ENCODE results near the gene PCDH15. TPM values are rescaled to one million over a fixed set of nuclear protein-coding genes. Genes with fewer than 3 reads are reported as not detected.

PCDH15 gene
- polyA plus RNA-seq, 1 of the 3 experiments (the other 2 are of a cell fraction) = 0.03 TPM

DNA sequence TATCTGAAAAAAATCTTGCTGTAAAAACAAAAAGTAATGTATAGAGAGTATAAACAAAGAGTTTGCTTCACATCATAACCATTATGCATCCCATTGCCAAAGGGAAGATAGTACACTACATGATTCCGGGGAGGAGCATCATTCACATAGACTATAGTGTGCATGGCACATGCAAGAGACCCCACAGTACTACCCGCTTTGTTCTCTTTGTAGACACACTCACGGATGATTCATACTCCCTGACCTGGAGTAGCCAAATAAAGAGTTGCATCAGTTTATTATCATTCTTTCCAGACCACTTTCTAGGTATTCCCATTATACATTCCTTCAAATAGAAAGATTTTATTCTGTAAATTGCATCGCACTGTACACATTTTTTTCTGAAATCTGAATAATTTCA is 356.9 kb downstream of the PCDH15 start:
- no peaks in the 10 kb centered on the region for H3F3A ChIP-seq (replicated peaks; ENCODE audit: insufficient read depth)
- H3K36me3 ChIP-seq (replicated peaks in 1 of 2; ENCODE audit: control insufficient read depth in 1 of 2, insufficient read depth in 2 of 2, low read length in 1 of 2) = no peaks in the 10 kb centered on the region
- no peaks in the 10 kb centered on the region for H3K9me3 ChIP-seq
- TF ChIP-seq RCOR1 (IDR thresholded peaks at IDR 0.05; ENCODE audit: low read length) (no peak), FOSL2 (IDR thresholded peaks at IDR 0.05; ENCODE audit: borderline replicate concordance, low read depth) (no peak)
- no peak for DNase-seq
- H3K4me2 ChIP-seq = no peak overlapping the region
- H3K9me2 ChIP-seq = no peaks in the 10 kb centered on the region
- no peaks in the 10 kb centered on the region for H4K20me1 ChIP-seq (ENCODE audit: insufficient read depth)
- no peaks in the 10 kb centered on the region for H3K79me2 ChIP-seq (ENCODE audit: insufficient read depth)
- POLR2A ChIA-PET = no interaction called here
- no peaks in the 10 kb centered on the region for H3K4me1 ChIP-seq (ENCODE audit: control insufficient read depth in 1 of 2, insufficient read depth in 2 of 2, low read depth in 1 of 2, low read length in 1 of 2)
- WGBS (ENCODE audit: low lambda C conversion rate) = 50% methylated on average over 4 of the region's 4 CpGs
- H2AFZ ChIP-seq (ENCODE audit: low read depth) = no peak overlapping the region
- H3K27me3 ChIP-seq (ENCODE audit: insufficient read depth) = no peaks in the 10 kb centered on the region
- CTCF ChIA-PET = no interaction called here
- no peak overlapping the region for H3K4me3 ChIP-seq (ENCODE audit: low read depth in 2 of 2, low read length in 1 of 2)
- no peak overlapping the region for H3K27ac ChIP-seq (ENCODE audit: low read depth in 2 of 2, low read length in 1 of 2)
- no peak overlapping the region for H3K9ac ChIP-seq

DNA sequence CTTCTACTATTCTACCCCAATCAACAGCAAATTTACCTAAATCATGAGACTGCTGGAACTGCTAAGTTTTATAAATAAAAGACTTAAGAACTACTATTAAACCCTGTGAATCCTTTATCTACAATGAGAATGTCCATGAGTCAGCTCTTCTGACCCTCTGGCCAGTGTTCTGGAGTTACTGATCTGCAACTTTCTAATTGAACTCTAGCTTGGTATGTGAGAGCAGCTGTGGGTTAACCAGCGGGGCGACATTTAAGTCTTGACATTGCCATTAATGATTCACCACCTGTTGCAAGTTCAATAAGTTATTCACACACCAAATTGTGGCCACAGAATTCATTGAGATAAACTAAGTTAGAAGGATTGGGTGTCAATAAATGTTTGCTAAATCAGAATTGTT is 359.8 kb downstream of the PCDH15 start:
- Histone ChIP-seq H3K4me2 (no peak overlapping the region), H3K9me2 (no peaks in the 10 kb centered on the region), H4K20me1 (ENCODE audit: insufficient read depth) (no peaks in the 10 kb centered on the region), H3K79me2 (ENCODE audit: insufficient read depth) (no peaks in the 10 kb centered on the region), H3K9ac (no peak overlapping the region), H3K4me1 (ENCODE audit: control insufficient read depth in 1 of 2, insufficient read depth in 2 of 2, low read depth in 1 of 2, low read length in 1 of 2) (no peaks in the 10 kb centered on the region), H3K36me3 (replicated peaks in 1 of 2; ENCODE audit: control insufficient read depth in 1 of 2, insufficient read depth in 2 of 2, low read length in 1 of 2) (no peaks in the 10 kb centered on the region), H3K27ac (ENCODE audit: low read depth in 2 of 2, low read length in 1 of 2) (no peak overlapping the region), H3F3A (replicated peaks; ENCODE audit: insufficient read depth) (no peaks in the 10 kb centered on the region), H3K4me3 (ENCODE audit: low read depth in 2 of 2, low read length in 1 of 2) (no peak overlapping the region), H3K9me3 (no peaks in the 10 kb centered on the region), H3K27me3 (ENCODE audit: insufficient read depth) (no peaks in the 10 kb centered on the region), H2AFZ (ENCODE audit: low read depth) (no peak overlapping the region)
- ChIA-PET POLR2A (no interaction called here), CTCF (no interaction called here)
- WGBS (ENCODE audit: low lambda C conversion rate) = 79% methylated on average over 2 of the region's 2 CpGs
- DNase-seq = no peak
- TF ChIP-seq, protein P1, sequence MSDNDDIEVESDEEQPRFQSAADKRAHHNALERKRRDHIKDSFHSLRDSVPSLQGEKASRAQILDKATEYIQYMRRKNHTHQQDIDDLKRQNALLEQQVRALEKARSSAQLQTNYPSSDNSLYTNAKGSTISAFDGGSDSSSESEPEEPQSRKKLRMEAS (IDR thresholded peaks at IDR 0.05; ENCODE audit: low read depth) = no peak
- TF ChIP-seq EP300 (IDR thresholded peaks at IDR 0.05; ENCODE audit: borderline replicate concordance in 1 of 2, low read depth in 1 of 2, low read length in 1 of 2) (no peak), MEF2A (IDR thresholded peaks at IDR 0.05; ENCODE audit: borderline replicate concordance, low read depth) (no peak), RAD21 (IDR thresholded peaks at IDR 0.05; ENCODE audit: low read length) (no peak), ELF1 (IDR thresholded peaks at IDR 0.05) (no peak), FOXJ3 (CRISPR knock-in tag; IDR thresholded peaks at IDR 0.05) (no peak), JUND (IDR thresholded peaks at IDR 0.05) (no peak), FOSL2 (IDR thresholded peaks at IDR 0.05; ENCODE audit: borderline replicate concordance, low read depth) (no peak), TCF12 (IDR thresholded peaks at IDR 0.05) (no peak), TAF1 (IDR thresholded peaks at IDR 0.05; ENCODE audit: borderline replicate concordance, low read depth, low read length) (no peak), POLR2AphosphoS5 (IDR thresholded peaks at IDR 0.05; ENCODE audit: low read depth, low read length) (no peak), SMC3 (IDR thresholded peaks at IDR 0.05; ENCODE audit: low read depth, low read length) (no peak), EZH2phosphoT487 (IDR thresholded peaks at IDR 0.05; ENCODE audit: borderline replicate concordance, low read depth) (no peak), SIN3A (IDR thresholded peaks at IDR 0.05; ENCODE audit: borderline replicate concordance, low read depth, low read length) (no peak), GABPA (IDR thresholded peaks at IDR 0.05; ENCODE audit: low read depth) (no peak)
- TF ChIP-seq, protein P2, sequence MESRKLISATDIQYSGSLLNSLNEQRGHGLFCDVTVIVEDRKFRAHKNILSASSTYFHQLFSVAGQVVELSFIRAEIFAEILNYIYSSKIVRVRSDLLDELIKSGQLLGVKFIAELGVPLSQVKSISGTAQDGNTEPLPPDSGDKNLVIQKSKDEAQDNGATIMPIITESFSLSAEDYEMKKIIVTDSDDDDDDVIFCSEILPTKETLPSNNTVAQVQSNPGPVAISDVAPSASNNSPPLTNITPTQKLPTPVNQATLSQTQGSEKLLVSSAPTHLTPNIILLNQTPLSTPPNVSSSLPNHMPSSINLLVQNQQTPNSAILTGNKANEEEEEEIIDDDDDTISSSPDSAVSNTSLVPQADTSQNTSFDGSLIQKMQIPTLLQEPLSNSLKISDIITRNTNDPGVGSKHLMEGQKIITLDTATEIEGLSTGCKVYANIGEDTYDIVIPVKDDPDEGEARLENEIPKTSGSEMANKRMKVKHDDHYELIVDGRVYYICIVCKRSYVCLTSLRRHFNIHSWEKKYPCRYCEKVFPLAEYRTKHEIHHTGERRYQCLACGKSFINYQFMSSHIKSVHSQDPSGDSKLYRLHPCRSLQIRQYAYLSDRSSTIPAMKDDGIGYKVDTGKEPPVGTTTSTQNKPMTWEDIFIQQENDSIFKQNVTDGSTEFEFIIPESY (IDR thresholded peaks at IDR 0.05; ENCODE audit: borderline replicate concordance, low read depth) = no peak
- TF ChIP-seq, protein P3, sequence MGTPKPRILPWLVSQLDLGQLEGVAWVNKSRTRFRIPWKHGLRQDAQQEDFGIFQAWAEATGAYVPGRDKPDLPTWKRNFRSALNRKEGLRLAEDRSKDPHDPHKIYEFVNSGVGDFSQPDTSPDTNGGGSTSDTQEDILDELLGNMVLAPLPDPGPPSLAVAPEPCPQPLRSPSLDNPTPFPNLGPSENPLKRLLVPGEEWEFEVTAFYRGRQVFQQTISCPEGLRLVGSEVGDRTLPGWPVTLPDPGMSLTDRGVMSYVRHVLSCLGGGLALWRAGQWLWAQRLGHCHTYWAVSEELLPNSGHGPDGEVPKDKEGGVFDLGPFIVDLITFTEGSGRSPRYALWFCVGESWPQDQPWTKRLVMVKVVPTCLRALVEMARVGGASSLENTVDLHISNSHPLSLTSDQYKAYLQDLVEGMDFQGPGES (IDR thresholded peaks at IDR 0.05; ENCODE audit: low read depth, low read length) = no peak
